ENCODE measurements around the gene BRINP2. TPM values are rescaled to one million over a fixed set of nuclear protein-coding genes. Genes with fewer than 3 reads are reported as not detected.

BRINP2 gene
- total and polyA plus RNA-seq, 2 of the 8 experiments (the other 6 are each of a cell fraction or from before 2014, with no cell fraction given) = 0.39 to 0.42 TPM

DNA sequence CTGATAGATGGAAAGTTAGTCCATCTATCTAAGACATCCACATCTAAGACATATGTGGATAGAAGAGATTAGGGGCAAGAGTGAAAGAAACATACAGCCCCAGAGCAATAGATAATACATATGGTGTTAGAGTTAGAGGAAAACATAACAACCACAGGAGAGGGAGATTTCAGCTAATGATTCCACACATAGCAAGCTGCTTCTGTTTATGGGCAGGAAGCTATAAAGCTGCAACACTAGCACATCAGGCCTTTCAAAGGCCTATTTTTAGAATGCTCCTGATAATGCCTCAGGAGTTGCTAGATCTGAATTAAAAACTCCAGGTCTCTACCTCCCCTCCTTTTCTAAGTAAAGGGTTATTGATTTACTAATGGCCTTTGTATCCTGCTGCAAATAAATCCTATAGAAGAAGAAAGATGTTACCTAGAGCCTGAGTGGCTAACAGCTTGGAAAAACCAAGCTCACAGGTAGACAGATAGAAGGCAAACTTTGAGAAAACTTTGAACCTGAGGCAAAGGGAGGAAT lies 36.1 kb downstream of the BRINP2 start:
- Histone ChIP-seq H3K9me3 (ENCODE audit: insufficient read depth in 2 of 2, low read depth in 1 of 2, low read length in 1 of 2) (no peaks in the 10 kb centered on the region), H2BK12ac (ENCODE audit: low read depth, low read length) (no peak overlapping the region), H3K79me2 (ENCODE audit: control insufficient read depth in 1 of 2, insufficient read depth in 2 of 2, low read length in 2 of 2) (no peaks in the 10 kb centered on the region), H3K23ac (ENCODE audit: insufficient read length) (no peak overlapping the region), H3K4ac (replicated peaks; ENCODE audit: insufficient read length, low read depth, low read length) (no peak overlapping the region), H3K4me3 (ENCODE audit: extremely low read depth in 1 of 4, insufficient read depth in 2 of 4, low read depth in 3 of 4, low read length in 4 of 4) (no peak overlapping the region), H2BK15ac (ENCODE audit: low read length) (no peak overlapping the region), H3K4me2 (ENCODE audit: insufficient read depth in 1 of 2, low read depth in 2 of 2, low read length in 2 of 2) (no peak overlapping the region), H3K79me1 (ENCODE audit: low read depth, low read length) (no peaks in the 10 kb centered on the region), H3K27ac (ENCODE audit: low read depth, low read length) (no peak overlapping the region), H3K36me3 (ENCODE audit: control insufficient read depth in 2 of 4, insufficient read depth in 4 of 4, low read length in 3 of 4) (no peaks in the 10 kb centered on the region), H3K14ac (ENCODE audit: insufficient read length) (no peak overlapping the region), H2AK5ac (ENCODE audit: low read depth, low read length) (no peak overlapping the region), H4K5ac (ENCODE audit: insufficient read length, low read depth, low read length) (no peak overlapping the region), H2BK5ac (ENCODE audit: low read depth, low read length) (no peak overlapping the region), H3K23me2 (ENCODE audit: low read depth, low read length) (no peaks in the 10 kb centered on the region), H2BK20ac (ENCODE audit: low read length) (no peak overlapping the region), H2BK120ac (replicated peaks; ENCODE audit: low read depth, low read length) (no peak overlapping the region), H3K27me3 (replicated peaks in 1 of 4; ENCODE audit: control insufficient read depth in 3 of 4, extremely low read depth in 1 of 4, insufficient read depth in 3 of 4, low read length in 3 of 4) (peaks cover 12 to 29% (median 22%) of the 10 kb centered on the region in 4 experiments), H2AFZ (ENCODE audit: low read length) (no peak overlapping the region), H4K20me1 (replicated peaks in 1 of 2; ENCODE audit: control insufficient read depth in 1 of 2, insufficient read depth in 2 of 2, low read length in 2 of 2) (no peaks in the 10 kb centered on the region), H3K9ac (replicated peaks in 1 of 4; ENCODE audit: extremely low read depth in 1 of 4, low read depth in 3 of 4, low read length in 3 of 4) (no peak overlapping the region), H4K91ac (replicated peaks; ENCODE audit: insufficient read length, low read length) (no peak overlapping the region), H3K56ac (replicated peaks; ENCODE audit: insufficient read length, low read depth, low read length) (no peak overlapping the region), H3K4me1 (replicated peaks in 1 of 4; ENCODE audit: control insufficient read depth in 3 of 4, insufficient read depth in 4 of 4, low read length in 3 of 4) (no peaks in the 10 kb centered on the region), H3K18ac (ENCODE audit: extremely low read depth, low read length) (no peak overlapping the region), H4K8ac (ENCODE audit: extremely low read depth, insufficient read depth, low read length) (no peak overlapping the region)
- FAIRE-seq = no peak
- DNase-seq (ENCODE audit: low read depth in 1 of 2, low spot score in 2 of 2) = no peak
- ChIA-PET POLR2A (ENCODE audit: partially characterized antibody) (no interaction called here), CTCF (ENCODE audit: partially characterized antibody) (interaction anchor here (1.3 kb wide), 1 partner anchor 30 kb away, joined by 3 read pairs; no protein-coding TSS in a partner anchor)
- TF ChIP-seq ASH2L (IDR thresholded peaks at IDR 0.05; ENCODE audit: low read length) (no peak), TEAD4 (IDR thresholded peaks at IDR 0.05; ENCODE audit: low read depth, low read length) (no peak), HDAC6 (IDR thresholded peaks at IDR 0.05; ENCODE audit: low read depth, low read length) (no peak), CEBPB (IDR thresholded peaks at IDR 0.05; ENCODE audit: low read depth, low read length) (no peak), SP1 (IDR thresholded peaks at IDR 0.05; ENCODE audit: low read depth, low read length) (no peak), USF2 (IDR thresholded peaks at IDR 0.05; ENCODE audit: low read length) (no peak), TAF1 (IDR thresholded peaks at IDR 0.05; ENCODE audit: low read depth, low read length) (no peak), TBP (IDR thresholded peaks at IDR 0.05; ENCODE audit: low read depth, low read length) (no peak), POLR2AphosphoS5 (IDR thresholded peaks at IDR 0.05; ENCODE audit: low read depth, low read length) (no peak), SP2 (IDR thresholded peaks at IDR 0.05; ENCODE audit: low read length) (no peak), KDM1A (IDR thresholded peaks at IDR 0.05; ENCODE audit: borderline replicate concordance, low read length) (no peak), SAP30 (IDR thresholded peaks at IDR 0.05; ENCODE audit: insufficient read depth, insufficient replicate concordance, low read length) (no peak), RBBP5 (IDR thresholded peaks at IDR 0.05; ENCODE audit: borderline replicate concordance, low read depth, low read length) (no peak), EP300 (IDR thresholded peaks at IDR 0.05; ENCODE audit: borderline replicate concordance in 1 of 2, low read depth in 2 of 2, low read length in 2 of 2) (no peak), RXRA (IDR thresholded peaks at IDR 0.05; ENCODE audit: insufficient read depth, low read depth, low read length) (no peak)

All from H1 (cell line).